Measurements from ENCODE around the gene CDC123.
"Not testable (repeated sequence)": the region's sequence is repeated elsewhere in the genome, so short reads cannot be mapped to it uniquely, and the experiment has no call there.

Gene CDC123

DNA sequence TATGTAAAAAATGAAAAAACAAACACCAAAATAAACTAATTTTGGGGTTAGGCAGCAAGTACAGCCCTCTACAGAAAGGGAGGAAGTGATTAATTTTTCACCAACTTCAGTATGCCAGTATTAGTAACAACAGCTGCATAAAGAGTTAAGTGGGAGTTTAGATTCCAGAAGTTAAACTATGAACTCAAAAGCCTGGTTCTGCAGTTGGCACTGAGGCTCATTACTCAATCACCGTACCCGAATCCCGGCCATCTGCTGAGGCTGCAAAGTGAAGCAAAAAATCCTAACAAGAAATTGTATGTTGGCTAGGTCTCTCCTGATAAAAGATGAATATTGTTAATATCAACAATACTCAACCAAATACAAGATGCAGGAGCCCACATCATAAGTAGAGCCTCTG lies 4.3 kb upstream of the CDC123 start:
- DNase-seq: no peak

DNA sequence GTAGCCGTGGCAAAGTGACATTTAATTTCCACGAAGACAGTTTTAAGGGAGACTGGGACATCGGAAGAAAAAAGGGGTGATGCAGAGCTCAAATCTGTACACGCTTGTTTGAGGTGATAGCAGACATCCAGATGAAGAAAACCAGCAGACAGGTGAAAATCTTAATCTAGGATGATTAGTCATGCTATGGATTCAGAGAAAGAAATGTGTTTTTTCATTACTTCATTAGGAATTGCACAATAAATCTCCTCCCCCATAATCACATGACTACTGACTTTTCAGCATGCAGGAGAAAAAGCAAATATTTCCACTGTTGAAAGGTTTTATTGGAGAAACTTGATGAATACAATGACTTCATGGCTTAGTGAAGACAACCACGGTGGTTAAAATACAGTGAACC lies 2.8 kb upstream of the CDC123 start:
- DNase-seq: no peak

DNA sequence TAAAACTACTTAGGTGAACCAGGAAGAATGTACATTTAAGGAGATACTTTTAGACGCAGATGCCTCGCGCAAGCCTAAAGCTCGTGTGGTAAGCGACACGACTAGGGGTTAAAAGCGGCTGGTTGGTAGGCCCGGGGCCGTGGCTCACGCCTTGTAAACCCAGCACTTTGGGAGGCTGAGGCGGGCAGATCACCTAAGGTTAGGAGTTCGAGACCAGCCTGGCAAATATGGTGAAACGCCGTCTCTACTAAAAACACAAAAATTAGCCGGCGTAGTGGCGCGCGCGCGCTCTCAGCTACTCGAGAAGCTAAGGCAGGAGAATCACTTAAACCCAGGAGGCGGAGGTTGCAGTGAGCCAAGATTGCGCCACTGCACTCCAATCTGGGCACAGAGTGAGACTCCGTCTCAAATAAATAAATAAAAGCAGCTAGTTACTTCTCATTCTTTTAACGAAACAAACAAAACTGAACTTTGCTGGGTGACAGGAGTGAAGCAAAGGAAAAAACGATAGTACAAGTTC lies 1.2 kb upstream of the CDC123 start:
- no peak for DNase-seq

DNA sequence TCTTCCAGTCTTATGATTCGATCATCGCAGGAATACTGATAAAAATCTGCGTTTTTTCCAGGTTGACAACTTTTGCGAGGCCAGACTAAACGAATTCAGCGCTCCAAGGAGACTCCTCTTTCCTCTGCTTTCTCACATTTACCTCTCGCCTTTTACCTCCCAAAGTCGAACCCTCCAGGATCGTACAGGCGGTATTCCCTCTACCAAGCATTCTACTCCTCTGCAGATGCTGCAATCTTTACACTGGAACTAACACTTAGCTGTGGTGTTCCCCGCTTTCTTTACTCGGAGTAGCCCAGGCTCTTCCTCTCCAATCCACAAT lies 746 bp upstream of the CDC123 start:
- DNase-seq: no peak

DNA sequence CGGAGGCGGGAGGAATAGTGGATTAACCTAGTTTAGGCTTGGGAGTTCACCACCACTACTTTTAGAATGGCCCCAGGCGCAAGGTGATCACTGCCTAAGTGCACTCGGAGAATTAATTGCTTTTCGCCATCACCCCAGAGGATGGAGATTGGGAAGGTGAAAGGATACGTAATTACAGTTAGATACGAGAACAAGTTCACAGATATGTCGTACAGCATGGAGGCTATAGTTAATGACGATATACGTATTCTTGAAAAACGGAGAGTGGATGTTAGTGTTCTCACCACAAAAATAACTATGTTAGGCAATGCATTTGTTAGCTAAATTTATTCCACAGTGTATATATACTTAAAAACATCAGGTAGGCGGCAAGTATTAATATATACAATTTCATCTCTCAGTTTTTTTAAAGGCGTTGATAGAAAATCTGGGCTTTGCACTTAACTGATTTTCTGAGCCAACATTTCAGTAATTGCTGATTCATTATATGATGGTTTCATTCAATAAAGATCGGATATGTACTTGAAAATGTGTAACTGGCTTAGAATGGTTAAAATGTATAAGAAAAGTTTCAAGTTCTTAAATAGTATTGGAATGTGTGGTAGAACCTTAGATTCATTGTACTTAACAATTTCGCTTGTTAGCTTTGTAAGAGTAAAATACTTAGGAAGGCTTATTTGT lies 683 bp downstream of the CDC123 start:
- no peak for DNase-seq

DNA sequence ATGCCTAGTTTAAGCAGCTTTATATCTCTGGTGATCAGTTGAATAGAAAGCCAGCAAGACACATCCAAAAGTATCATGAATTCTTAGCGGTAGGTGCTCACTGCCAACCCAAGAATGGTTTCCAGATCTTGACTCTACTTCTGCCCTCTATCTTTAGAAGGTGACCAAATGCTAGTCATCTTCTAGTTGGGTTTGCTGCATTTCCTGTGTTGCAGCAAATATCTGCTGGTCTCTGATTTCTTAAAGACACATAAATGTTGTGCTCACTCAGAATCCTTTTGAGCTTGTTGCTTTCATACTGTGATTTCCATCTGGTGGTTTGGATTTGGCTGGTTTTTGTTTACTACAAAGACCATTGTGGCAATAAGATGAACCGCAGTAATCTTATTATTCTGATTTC lies 2.2 kb downstream of the CDC123 start:
- DNase-seq: no peak

DNA sequence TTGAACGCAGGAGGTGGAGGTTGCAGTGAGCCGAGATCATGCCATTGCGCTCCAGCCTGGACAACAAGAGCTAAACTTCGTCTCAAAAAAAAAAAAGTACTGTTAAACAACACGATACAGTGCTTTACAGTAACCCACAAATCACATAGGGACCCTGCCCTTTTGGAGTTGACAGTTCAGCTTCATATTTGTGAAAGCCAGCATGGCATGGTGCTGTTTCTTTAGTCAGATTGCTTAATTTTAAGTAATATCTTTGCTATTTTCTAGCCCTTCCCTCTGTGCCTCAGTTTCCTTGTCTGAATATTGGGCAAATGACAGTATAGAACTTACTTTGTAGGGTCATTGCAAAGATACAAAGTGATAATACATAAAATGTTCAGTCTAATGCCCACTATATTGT lies 4.9 kb downstream of the CDC123 start:
- no peak for DNase-seq

DNA sequence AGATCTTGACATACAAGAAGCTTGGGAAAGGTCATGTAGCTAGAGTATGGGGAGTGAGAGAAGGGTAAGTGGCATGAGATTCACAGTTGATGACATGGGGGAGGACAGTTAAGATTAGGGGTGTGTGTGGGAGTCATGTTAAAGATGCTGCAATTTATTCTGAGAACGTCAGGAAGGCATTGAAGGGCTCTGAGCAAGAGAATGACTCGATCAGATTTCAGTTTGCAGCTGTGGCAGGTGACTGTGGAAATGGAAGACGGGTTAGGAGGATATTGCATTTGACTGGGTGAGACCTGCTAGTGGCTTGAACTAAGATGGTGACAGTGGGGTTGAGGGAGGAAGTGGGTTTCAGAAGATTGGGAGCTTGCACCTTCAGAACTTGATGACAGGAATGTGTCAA lies 5.6 kb downstream of the CDC123 start:
- DNase-seq: no peak

DNA sequence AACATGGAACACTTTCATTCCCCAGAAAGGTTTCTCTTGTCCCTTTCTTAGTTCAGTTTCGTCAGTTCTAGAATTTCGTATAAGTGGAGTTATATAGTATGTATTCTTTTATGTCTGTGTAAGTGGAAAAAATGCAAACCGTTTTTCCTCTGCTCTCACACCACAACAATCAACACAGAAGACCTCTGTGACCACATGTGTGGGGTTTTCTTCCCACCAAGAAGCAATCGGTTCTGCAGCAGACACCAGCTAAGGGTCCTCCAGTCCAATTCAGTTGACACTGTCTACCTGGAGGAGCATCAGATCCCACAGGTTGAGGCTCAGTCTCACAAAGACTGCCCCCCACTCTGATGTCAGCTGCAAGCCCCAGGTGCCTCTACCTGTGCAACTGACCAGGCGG lies 6.2 kb downstream of the CDC123 start:
- DNase-seq: no peak

DNA sequence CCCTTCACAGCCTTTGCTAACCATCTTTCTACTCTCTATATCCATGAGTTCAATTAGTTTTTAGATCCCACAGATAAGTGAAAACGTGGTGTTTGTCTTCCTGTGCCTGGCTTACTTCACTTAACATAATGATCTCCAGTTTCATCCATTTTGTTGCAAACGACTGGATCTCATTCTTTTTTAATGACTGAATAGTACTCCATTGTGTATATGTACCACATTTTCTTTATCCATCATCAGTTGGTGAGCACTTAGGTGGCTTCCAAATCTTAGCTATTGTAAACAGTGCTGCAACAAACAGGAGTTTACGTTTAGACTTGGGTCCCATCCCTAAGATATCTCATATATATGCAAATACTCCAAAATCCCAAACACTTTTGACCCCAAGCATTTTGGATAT lies 9.1 kb downstream of the CDC123 start:
- no peak for DNase-seq

DNA sequence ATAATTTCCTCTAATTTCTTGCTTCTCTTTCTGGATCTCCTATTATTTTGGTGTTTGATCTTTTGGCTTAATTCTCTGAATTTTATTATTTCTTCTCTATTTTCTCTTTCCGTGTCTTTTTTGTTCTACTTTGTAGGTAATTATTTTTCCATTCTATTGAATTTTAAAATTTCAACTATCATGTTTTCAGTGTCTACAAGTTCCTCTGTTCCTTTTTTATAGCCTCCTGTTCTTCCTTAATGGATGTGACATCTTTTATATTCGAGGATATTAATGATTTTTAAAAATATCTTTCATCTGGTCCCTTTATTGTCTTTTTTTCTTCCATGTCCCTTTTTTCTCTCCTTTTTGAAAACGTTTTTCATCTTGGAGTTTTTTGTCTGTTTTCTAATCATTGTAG lies 11.1 kb downstream of the CDC123 start:
- no peak for DNase-seq

DNA sequence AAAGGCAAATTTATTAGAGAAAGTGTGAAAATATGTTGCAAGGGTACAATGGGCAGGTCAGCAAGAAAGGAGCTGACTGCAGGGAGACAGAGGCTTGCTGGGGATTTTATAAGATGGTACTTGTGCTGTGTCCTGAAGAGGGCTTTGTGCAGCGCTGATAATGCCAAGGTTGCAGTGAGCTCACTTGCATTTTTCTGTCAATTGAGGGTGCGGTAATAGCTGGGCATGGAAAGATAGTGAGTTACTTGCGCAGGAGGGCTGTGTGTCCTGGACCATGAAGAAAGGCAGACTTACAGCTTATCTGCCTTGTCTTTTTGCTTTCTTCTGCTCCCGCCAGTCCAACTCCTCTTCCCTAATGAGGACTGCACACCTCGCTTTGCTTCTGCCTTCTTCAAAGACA lies 12.5 kb downstream of the CDC123 start:
- DNase-seq: no peak

DNA sequence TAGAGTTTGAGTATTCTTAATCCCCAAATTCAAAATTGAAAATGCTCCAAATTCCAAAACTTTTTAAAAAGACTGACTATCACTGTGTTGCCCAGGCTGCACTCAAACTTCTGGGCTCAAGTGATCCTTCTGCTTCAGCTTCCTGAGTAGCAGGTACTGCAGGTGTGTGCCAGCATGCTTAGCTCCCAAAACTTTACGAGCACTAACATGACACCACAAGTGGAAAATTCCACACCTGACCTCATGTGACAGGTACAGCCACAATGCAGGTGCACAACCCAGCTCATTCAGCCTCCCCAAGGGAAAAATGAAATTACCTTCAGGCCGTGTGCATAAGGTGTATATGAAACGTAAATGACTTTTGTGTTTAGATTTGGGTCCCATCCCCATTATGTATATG lies 16.5 kb downstream of the CDC123 start:
- DNase-seq: no peak

DNA sequence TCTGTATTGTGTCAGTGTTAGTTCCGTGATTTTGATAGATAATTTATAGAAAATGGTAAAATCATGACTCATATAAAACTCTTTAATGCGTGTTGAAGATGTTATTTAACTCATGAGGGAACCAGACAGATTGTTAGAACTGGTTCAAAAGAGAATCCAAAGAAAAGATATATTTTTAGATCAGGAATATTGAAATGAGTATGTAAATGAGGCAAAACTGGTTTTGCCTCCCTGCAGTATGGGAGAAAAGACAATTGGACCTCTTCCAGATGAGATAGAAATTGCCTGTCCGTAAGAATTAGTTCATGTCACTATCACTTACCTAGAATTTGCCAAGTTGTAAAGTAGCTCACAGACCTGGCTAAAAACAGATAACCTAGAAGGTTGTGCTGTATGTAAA lies 17.6 kb downstream of the CDC123 start:
- no peak for DNase-seq

DNA sequence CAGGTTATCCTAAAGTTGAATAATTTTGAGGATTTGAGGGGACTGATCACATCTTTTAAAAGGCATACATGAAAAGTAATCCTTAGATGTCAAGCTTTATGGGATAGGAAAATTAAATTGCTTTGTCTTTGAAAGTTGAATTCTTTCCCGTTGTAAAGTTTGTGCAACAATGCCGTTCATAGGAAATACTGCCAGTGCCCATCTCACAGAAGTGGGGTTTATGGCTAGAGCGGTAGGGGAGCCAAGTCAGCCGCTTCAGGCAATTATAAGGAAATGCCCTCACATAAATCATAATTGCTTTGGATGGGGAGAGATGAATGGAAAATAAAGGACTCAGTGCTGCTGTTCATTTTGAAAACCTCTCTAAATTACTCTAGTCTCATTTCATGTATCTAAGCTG lies 18.1 kb downstream of the CDC123 start:
- DNase-seq: no peak

DNA sequence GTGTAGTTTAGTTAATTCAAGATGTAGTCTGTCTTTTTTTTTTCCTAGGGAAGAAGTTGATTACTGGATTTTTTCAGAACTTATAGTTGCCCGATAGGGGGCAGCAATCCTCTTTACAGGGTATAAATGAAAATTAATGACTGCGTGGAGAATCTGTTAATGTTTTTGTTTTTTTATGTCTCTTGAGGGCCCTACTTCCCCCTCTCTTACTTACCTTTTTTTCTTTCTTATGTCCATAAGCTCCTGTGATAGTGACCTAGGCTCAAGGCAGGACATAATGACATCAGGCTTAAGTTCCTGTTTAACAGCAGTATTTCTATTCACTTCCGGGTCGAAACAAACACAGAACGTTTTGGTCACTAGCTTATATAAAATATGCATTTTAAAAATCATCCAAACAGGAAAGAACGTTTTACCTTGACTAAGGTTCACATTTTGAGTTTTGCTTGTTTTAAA lies 18.8 kb downstream of the CDC123 start:
- DNase-seq: no peak

DNA sequence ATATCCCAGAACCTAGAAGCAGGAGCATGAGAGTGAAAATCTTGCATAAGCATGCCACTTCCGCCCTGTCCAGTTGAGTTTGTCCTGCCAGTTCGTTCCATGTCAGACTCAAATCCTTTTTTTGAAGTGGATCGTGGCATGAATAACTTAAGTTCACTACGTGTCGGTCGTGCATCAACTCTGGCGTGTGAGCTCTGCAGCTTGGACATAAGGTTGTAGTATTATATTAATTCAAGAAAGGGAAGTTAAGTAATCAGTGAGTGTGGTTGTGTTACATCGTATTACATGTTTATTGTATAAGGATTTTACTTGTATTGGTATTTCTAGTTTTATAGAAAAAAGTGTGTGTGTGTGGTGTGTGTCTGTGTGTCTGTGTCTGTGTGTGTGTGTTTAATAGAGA lies 23.0 kb downstream of the CDC123 start:
- no peak for DNase-seq

DNA sequence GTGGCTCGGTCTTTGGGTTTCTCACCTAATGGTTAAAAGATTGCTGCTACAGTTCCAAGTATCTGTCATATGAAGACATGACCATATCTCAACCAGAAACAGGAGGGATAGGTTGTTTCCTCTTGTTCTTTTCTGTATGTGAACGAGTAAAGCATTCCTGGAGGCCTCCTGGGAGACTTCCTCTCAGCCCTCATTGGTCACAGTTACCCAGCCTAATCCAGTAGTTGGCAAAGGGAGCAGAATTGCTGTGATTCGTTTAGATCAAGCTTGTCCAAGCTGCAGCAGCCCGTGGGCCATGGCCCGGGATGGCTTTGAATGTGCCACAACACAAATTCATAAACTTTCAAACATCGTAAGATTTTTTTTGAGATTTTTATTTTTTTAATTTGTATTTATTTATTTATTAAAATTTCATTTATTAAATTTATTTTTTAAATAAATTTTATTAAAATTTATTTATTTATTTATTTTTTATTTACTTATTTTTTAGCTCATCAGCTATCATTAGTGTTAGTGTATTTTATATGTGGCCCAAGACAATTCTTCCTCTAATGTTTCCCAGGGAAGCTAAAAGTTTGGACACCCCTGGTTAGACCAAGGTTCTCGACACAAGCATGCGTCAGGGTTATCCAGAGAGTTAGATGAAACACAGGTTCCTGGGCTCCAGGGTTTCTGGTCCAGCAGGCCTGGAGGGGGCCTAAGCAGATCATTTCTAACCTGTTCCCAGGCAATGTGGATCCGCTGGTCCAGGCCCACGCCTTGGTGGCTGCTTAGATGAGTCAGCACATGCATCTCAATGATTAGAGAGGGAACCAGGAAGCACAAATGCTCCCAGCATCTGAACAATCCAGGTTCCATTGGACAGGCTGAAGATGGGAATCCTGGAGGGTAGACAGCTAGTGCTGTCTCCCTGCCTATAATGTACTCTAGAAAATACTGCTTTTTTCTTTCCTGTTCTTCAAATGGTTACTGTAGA lies 25.6 kb downstream of the CDC123 start:
- no peak for DNase-seq

DNA sequence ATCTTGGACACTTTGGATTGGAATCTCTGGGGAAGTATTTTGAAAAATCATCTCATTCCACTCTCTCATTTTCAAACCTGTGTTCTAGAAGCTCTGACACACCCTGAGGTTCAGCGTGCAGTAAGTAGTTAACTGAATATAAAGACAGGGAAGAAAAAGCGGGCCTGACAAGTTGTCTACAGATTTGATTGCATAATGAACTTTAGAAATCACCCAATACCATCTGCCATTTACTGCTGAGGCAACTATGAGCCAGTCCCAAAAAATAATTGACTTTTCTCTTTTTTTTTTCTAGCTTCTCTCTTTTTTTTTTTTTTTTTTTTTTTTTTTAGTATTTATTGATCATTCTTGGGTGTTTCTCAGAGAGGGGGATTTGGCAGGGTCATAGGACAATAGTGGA lies 29.5 kb downstream of the CDC123 start:
- DNase-seq: no peak

DNA sequence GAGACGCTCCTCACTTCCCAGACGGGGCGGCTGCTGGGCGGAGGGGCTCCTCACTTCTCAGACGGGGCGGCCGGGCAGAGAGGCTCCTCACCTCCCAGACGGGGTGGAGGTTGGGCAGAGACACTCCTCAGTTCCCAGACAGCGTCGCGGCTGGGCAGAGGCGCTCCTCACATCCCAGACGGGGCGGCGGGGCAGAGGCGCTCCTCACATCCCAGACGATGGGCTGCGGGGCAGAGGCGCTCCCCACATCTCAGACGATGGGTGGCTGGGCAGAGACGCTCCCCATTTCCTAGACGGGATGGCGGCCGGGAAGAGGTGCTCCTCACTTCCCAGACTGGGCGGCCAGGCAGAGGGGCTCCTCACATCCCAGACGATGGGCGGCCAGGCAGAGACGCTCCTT lies 30.4 kb downstream of the CDC123 start:
- DNase-seq: not testable (repeated sequence)

DNA sequence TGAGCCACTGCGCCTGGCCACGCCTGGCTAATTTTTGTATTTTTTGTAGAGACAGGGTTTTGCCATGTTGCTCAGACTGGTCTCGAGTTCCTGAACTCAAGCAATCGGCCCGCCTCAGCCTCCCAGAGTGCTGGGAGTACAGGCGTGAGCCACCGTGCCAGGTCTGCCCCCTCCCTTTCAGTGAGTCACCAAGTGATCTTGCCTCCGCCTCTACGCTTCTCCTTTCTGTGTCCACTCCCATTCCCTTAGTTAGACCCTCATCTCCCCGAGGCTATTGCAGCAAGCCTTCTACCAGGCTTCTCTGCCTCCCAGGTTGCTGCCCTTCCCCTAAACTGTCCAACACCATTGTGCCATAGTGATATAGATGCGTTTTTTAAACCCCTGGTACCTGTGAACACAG lies 32.9 kb downstream of the CDC123 start:
- DNase-seq: no peak

DNA sequence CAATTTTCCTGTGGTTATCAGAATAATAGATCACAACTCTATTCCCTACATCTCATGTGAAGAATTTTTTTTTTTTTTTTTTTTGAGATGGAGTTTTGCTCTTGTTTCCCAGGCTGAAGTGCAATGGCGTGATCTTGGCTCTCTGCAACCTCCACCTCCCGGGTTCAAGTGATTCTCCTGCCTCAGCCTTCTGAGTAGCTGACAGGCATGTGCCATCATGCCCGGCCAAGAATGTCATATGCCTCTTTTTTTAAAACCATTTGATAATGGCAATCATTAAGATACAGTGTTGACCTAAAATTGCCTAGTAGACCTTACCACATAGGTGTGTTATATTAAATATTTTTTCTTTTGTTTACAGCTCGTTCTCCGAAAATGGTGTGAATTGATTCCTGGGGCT lies 38.7 kb downstream of the CDC123 start:
- DNase-seq: not testable (repeated sequence)

DNA sequence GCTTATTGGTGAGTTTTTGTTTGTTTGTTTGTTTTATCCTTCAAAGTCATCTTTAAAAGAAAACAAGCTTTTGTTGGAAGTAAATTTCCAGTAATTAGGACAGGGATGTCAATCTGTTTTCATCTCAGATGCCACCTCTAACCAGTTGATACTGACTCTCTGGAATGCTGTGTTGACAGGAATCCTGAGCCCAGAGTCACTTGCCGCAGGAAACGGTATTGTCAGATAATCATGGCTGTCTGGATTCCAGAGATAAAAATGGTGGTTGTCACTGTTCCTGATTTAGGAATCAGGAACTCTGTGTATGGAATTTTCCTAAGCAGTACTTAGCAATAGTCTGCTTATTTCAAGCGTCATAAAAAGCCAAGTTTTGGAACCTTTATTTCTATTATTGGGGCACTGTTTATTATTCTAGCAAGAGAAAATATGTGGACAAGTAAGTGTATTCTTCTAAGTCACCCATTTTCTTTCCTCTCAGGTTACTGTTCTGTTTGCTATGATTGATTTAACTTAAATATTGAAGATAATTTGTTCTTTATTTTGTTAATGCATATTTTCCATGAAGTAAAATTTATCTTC lies 39.2 kb downstream of the CDC123 start:
- DNase-seq: no peak

DNA sequence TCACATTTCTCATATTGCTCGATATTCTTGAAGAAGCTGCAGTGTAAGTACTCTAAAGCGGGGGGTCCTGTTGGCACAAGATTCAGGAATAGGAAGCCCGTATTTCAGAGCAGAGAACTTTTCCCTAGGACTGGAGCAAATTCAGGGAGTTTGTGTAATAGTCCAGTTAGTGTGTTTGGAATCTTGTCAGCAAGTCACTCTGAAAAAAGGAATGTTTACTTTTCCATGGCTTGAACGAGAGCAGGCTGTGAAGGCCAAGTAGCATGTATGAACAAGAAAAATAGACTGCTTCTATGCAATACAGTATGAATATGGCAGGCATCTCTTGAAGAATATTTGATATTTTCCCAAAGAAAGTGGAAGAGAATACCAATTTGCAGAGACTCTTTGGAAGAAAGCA lies 39.8 kb downstream of the CDC123 start:
- DNase-seq: no peak

All from NCI-H510A (cell line).